ENCODE measurements around the gene EGFL7. TPM values are rescaled to one million over a fixed set of nuclear protein-coding genes. Genes with fewer than 3 reads are reported as not detected.

The EGFL7 gene
- total and polyA plus RNA-seq, 2 of the 8 experiments (the other 6 are each of a cell fraction or from before 2014, with no cell fraction given): 37.8 to 53.4 TPM

DNA sequence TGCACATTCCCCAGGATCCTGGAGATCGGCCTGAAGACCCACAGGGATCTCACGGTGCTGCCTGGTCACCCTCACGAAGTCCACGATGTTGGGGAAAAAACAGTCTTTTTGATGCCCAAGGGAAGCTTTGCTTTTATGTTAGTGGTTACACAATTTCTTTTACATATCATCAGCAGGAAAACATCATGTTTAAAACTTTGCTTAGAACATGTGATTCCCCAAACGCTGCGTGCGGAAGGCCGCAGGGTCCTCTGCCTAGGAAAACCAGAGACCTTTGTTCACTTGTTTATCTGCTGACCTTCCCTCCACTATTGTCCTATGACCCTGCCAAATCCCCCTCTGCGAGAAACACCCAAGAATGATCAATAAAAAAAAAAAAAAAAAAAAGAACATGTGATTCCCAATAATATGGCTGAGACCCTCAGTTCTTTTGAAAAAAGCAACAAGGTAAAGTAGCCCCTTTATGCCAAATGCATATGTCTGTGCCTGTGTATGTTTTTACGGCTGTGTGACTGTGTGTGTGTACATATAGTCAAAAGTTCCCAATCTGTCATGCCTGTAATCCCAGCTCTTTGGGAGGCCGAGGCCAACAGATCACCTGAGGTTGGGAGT is 36.0 kb downstream of the EGFL7 start:
- Histone ChIP-seq H3K18ac (ENCODE audit: extremely low read depth, low read length) (no peak overlapping the region), H3K36me3 (ENCODE audit: control insufficient read depth in 2 of 4, insufficient read depth in 4 of 4, low read length in 3 of 4) (no peaks in the 10 kb centered on the region), H3K23ac (ENCODE audit: insufficient read length) (no peak overlapping the region), H3K9me3 (ENCODE audit: insufficient read depth in 2 of 2, low read depth in 1 of 2, low read length in 1 of 2) (no peaks in the 10 kb centered on the region), H3K14ac (ENCODE audit: insufficient read length) (no peak overlapping the region), H2BK15ac (ENCODE audit: low read length) (no peak overlapping the region), H4K91ac (replicated peaks; ENCODE audit: insufficient read length, low read length) (no peak overlapping the region), H4K8ac (ENCODE audit: extremely low read depth, insufficient read depth, low read length) (no peak overlapping the region), H4K5ac (ENCODE audit: insufficient read length, low read depth, low read length) (no peak overlapping the region), H2AK5ac (ENCODE audit: low read depth, low read length) (no peak overlapping the region), H3K56ac (replicated peaks; ENCODE audit: insufficient read length, low read depth, low read length) (no peak overlapping the region), H3K27ac (ENCODE audit: low read depth, low read length) (no peak overlapping the region), H2BK12ac (ENCODE audit: low read depth, low read length) (no peak overlapping the region), H2BK20ac (ENCODE audit: low read length) (no peak overlapping the region), H3K79me2 (ENCODE audit: control insufficient read depth in 1 of 2, insufficient read depth in 2 of 2, low read length in 2 of 2) (no peaks in the 10 kb centered on the region), H3K27me3 (replicated peaks in 1 of 4; ENCODE audit: control insufficient read depth in 3 of 4, extremely low read depth in 1 of 4, insufficient read depth in 3 of 4, low read length in 3 of 4) (no peaks in the 10 kb centered on the region), H2AFZ (ENCODE audit: low read length) (no peak overlapping the region), H3K4ac (replicated peaks; ENCODE audit: insufficient read length, low read depth, low read length) (no peak overlapping the region), H3K4me3 (ENCODE audit: extremely low read depth in 1 of 4, insufficient read depth in 2 of 4, low read depth in 3 of 4, low read length in 4 of 4) (no peak overlapping the region), H2BK120ac (replicated peaks; ENCODE audit: low read depth, low read length) (no peak overlapping the region), H3K79me1 (ENCODE audit: low read depth, low read length) (no peaks in the 10 kb centered on the region), H3K9ac (replicated peaks in 1 of 4; ENCODE audit: extremely low read depth in 1 of 4, low read depth in 3 of 4, low read length in 3 of 4) (no peak overlapping the region), H3K4me2 (ENCODE audit: insufficient read depth in 1 of 2, low read depth in 2 of 2, low read length in 2 of 2) (no peak overlapping the region), H3K23me2 (ENCODE audit: low read depth, low read length) (no peaks in the 10 kb centered on the region), H3K4me1 (replicated peaks in 1 of 4; ENCODE audit: control insufficient read depth in 3 of 4, insufficient read depth in 4 of 4, low read length in 3 of 4) (peaks cover 0 to 13% (median 5%) of the 10 kb centered on the region in 4 experiments; a peak in 5 of 7 replicates), H2BK5ac (ENCODE audit: low read depth, low read length) (no peak overlapping the region), H4K20me1 (replicated peaks in 1 of 2; ENCODE audit: control insufficient read depth in 1 of 2, insufficient read depth in 2 of 2, low read length in 2 of 2) (no peaks in the 10 kb centered on the region)
- CTCF ChIA-PET (ENCODE audit: partially characterized antibody): interaction anchor here (0.6 to 1.7 kb wide), 9 partner anchors 9 to 222 kb away, joined by 3 to 4 read pairs (median 3); no protein-coding TSS in a partner anchor
- 92% methylated on average over 10 of the region's 11 CpGs; no CpG with 5 or more reads in 1 of the 2 experiments for WGBS, 2 experiments (ENCODE audit: extremely low coverage in 1 of 2, insufficient coverage in 1 of 2, insufficient read length in 1 of 2, insufficient replicate concordance in 2 of 2, low coverage in 1 of 2, low lambda C conversion rate in 2 of 2, missing lambda C conversion rate in 1 of 2)
- POLR2A ChIA-PET (ENCODE audit: partially characterized antibody): interaction anchor here (1.0 kb wide), 3 partner anchors 10 to 29 kb away, joined by 3 to 4 read pairs (median 3); no protein-coding TSS in a partner anchor
- no peak for DNase-seq (ENCODE audit: low read depth in 1 of 2, low spot score in 2 of 2)
- no peak for FAIRE-seq
- TF ChIP-seq PHF8 (conservative IDR thresholded peaks at IDR 0.05; ENCODE audit: low read depth, low read length) (no peak), TAF7 (optimal IDR thresholded peaks at IDR 0.05; ENCODE audit: borderline replicate concordance, low read depth, low read length) (no peak), TCF12 (IDR thresholded peaks at IDR 0.05; ENCODE audit: low read depth, low read length) (no peak), TBP (IDR thresholded peaks at IDR 0.05; ENCODE audit: low read depth, low read length) (no peak), KDM4A (IDR thresholded peaks at IDR 0.05; ENCODE audit: low read depth, low read length, severe bottlenecking) (no peak), NRF1 (IDR thresholded peaks at IDR 0.05; ENCODE audit: low read depth, low read length) (no peak), SP4 (IDR thresholded peaks at IDR 0.05; ENCODE audit: low read length) (no peak), YY1 (IDR thresholded peaks at IDR 0.05; ENCODE audit: low read depth, low read length) (no peak), SRF (IDR thresholded peaks at IDR 0.05; ENCODE audit: low read depth, low read length) (no peak), CHD2 (IDR thresholded peaks at IDR 0.05; ENCODE audit: low read length) (no peak), SP2 (IDR thresholded peaks at IDR 0.05; ENCODE audit: low read length) (no peak), GTF2F1 (IDR thresholded peaks at IDR 0.05; ENCODE audit: borderline replicate concordance, low read depth, low read length) (no peak)
- TF ChIP-seq, protein P1, sequence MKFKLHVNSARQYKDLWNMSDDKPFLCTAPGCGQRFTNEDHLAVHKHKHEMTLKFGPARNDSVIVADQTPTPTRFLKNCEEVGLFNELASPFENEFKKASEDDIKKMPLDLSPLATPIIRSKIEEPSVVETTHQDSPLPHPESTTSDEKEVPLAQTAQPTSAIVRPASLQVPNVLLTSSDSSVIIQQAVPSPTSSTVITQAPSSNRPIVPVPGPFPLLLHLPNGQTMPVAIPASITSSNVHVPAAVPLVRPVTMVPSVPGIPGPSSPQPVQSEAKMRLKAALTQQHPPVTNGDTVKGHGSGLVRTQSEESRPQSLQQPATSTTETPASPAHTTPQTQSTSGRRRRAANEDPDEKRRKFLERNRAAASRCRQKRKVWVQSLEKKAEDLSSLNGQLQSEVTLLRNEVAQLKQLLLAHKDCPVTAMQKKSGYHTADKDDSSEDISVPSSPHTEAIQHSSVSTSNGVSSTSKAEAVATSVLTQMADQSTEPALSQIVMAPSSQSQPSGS (IDR thresholded peaks at IDR 0.05; ENCODE audit: low read length): no peak
